ENCODE data around the gene ZNF624.
"Not testable (repeated sequence)": the region's sequence is repeated elsewhere in the genome, so short reads cannot be mapped to it uniquely, and the experiment has no call there.

Gene ZNF624

DNA sequence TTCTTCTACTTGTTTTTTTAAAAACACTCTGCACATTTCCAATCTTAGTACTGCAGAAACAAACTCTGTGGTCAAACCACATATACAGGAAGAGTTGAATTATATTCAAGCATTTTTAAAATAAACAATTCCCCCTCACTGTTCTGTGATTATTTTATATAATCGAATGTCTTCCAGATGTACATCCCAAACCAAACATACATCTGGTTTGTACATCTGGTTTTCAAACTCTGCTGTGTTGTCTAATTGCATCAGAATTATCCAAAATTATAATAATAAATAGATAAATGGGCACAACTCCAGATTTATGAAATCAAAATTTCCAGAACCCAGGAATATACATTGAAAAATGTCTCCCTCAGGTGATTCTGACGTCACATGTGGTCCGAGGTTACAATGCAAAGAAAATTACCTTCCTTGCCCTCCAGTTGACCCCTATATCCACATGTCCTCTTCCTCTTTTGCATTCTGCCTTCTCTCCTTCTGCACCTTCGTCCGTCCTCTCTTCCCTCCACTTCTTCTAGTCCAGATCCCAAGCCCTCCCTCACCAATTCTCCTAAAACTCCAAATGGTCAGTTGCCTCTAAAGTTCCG lies 23.1 kb upstream of the ZNF624 start:
- no peak overlapping the region for H3K27ac ChIP-seq (replicated peaks)
- no peaks in the 10 kb centered on the region for H3K27me3 ChIP-seq (ENCODE audit: insufficient read depth, poor library complexity, severe bottlenecking)
- no peak for DNase-seq (ENCODE audit: low read depth in 1 of 2, low spot score in 1 of 2)
- H3K4me3 ChIP-seq (replicated peaks; ENCODE audit: insufficient read depth, low read length): no peak overlapping the region
- TF ChIP-seq, protein P1, sequence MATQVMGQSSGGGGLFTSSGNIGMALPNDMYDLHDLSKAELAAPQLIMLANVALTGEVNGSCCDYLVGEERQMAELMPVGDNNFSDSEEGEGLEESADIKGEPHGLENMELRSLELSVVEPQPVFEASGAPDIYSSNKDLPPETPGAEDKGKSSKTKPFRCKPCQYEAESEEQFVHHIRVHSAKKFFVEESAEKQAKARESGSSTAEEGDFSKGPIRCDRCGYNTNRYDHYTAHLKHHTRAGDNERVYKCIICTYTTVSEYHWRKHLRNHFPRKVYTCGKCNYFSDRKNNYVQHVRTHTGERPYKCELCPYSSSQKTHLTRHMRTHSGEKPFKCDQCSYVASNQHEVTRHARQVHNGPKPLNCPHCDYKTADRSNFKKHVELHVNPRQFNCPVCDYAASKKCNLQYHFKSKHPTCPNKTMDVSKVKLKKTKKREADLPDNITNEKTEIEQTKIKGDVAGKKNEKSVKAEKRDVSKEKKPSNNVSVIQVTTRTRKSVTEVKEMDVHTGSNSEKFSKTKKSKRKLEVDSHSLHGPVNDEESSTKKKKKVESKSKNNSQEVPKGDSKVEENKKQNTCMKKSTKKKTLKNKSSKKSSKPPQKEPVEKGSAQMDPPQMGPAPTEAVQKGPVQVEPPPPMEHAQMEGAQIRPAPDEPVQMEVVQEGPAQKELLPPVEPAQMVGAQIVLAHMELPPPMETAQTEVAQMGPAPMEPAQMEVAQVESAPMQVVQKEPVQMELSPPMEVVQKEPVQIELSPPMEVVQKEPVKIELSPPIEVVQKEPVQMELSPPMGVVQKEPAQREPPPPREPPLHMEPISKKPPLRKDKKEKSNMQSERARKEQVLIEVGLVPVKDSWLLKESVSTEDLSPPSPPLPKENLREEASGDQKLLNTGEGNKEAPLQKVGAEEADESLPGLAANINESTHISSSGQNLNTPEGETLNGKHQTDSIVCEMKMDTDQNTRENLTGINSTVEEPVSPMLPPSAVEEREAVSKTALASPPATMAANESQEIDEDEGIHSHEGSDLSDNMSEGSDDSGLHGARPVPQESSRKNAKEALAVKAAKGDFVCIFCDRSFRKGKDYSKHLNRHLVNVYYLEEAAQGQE (IDR thresholded peaks at IDR 0.05; ENCODE audit: insufficient replicate concordance, low read depth): no peak
- TF ChIP-seq, protein P2, sequence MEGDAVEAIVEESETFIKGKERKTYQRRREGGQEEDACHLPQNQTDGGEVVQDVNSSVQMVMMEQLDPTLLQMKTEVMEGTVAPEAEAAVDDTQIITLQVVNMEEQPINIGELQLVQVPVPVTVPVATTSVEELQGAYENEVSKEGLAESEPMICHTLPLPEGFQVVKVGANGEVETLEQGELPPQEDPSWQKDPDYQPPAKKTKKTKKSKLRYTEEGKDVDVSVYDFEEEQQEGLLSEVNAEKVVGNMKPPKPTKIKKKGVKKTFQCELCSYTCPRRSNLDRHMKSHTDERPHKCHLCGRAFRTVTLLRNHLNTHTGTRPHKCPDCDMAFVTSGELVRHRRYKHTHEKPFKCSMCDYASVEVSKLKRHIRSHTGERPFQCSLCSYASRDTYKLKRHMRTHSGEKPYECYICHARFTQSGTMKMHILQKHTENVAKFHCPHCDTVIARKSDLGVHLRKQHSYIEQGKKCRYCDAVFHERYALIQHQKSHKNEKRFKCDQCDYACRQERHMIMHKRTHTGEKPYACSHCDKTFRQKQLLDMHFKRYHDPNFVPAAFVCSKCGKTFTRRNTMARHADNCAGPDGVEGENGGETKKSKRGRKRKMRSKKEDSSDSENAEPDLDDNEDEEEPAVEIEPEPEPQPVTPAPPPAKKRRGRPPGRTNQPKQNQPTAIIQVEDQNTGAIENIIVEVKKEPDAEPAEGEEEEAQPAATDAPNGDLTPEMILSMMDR (IDR thresholded peaks at IDR 0.05; ENCODE audit: insufficient read depth, low read length): no peak
- TF ChIP-seq POLR2AphosphoS5 (IDR thresholded peaks at IDR 0.05; ENCODE audit: low read depth): no peak
- TF ChIP-seq SPI1 (IDR thresholded peaks at IDR 0.05; ENCODE audit: borderline replicate concordance, low read depth): no peak
- no peak for TF ChIP-seq GABPA (IDR thresholded peaks at IDR 0.05; ENCODE audit: low read depth)

DNA sequence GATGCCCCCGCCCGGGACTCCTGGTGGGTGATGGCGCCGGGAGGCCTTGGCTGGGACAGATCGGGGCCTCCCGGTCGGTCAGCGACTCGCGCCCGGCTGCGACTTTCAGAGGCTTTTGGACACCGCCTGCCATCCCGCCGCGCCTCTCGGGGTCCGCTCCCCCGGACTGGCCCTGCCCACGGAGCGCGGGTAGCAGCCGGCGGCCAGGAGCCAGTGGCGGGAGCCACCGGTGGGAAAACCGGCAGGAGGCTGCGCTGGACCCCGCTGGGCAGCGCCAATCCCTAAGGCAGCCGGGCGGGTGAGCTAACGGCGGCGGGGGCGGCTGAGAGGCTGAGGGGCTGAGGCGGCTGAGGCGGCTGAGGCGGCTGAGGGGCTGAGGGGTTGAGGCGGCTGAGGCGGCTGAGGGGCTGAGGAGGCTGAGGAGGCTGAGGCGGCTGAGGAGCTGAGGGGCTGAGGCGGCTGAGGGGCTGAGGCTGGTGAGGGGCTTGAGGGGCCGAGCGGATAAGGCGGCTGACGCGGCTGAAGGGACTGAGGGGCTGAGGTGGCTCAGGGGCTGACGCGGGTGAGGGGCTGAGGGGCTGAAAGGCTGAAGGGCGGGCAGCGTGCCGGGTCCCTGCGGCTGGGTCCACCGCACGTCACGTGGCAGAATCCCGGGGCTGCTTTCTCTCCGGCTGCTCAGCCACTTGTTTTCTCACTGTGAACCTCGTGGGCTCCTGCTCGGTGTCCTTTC lies 13.4 kb upstream of the ZNF624 start:
- not testable (repeated sequence) for DNase-seq (ENCODE audit: low read depth in 1 of 2, low spot score in 1 of 2); H3K27me3 ChIP-seq (ENCODE audit: insufficient read depth, poor library complexity, severe bottlenecking); H3K27ac ChIP-seq (replicated peaks); H3K4me3 ChIP-seq (replicated peaks; ENCODE audit: insufficient read depth, low read length)

DNA sequence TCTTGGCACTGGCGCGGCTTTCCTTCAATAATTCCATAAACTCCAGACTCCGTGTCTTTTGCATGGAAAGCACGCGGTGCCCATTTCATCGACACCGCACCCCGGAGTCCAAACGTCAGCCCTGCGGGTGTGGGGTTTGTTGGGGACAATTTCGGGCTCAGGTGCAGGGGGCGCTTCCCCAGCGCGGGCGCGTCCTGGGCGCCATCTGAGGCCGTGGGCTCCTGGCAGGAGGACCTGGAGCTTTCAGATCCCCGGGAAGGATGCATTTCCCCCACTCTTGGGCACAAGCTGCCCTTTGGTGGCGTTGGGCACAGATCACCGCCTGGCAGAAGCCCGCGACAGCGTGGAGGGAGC lies 12.9 kb upstream of the ZNF624 start:
- not testable (repeated sequence) for DNase-seq (ENCODE audit: low read depth in 1 of 2, low spot score in 1 of 2); H3K27ac ChIP-seq (replicated peaks); H3K27me3 ChIP-seq (ENCODE audit: insufficient read depth, poor library complexity, severe bottlenecking); H3K4me3 ChIP-seq (replicated peaks; ENCODE audit: insufficient read depth, low read length)

DNA sequence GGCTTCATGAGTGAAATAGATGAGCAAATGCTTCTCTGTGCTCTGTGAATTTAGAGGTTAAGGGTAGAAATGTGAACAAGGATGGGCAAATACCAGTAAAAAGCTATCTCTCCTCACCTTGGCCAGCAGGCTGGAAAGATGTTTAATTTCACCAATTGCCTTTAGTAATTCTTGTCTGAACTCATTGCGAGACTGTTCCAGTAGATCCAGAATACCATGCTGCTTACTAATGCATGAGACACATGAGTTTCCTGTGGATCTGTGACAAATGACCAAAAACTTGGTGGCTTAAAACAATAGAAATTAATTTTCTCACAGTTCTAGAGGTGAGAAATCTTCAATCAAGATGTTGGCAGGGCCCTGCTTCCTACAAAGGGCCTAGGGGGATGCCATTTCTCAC lies 9.3 kb upstream of the ZNF624 start:
- Histone ChIP-seq H3K27ac (replicated peaks) (no peak overlapping the region), H3K4me3 (replicated peaks; ENCODE audit: insufficient read depth, low read length) (no peak overlapping the region), H3K27me3 (ENCODE audit: insufficient read depth, poor library complexity, severe bottlenecking) (no peaks in the 10 kb centered on the region)
- TF ChIP-seq, protein P1 (IDR thresholded peaks at IDR 0.05; ENCODE audit: insufficient replicate concordance, low read depth): no peak
- TF ChIP-seq, protein P2 (IDR thresholded peaks at IDR 0.05; ENCODE audit: insufficient read depth, low read length): no peak
- TF ChIP-seq POLR2AphosphoS5 (IDR thresholded peaks at IDR 0.05; ENCODE audit: low read depth): no peak
- no peak for TF ChIP-seq SPI1 (IDR thresholded peaks at IDR 0.05; ENCODE audit: borderline replicate concordance, low read depth)
- no peak for TF ChIP-seq GABPA (IDR thresholded peaks at IDR 0.05; ENCODE audit: low read depth)
- no peak for DNase-seq (ENCODE audit: low read depth in 1 of 2, low spot score in 1 of 2)

DNA sequence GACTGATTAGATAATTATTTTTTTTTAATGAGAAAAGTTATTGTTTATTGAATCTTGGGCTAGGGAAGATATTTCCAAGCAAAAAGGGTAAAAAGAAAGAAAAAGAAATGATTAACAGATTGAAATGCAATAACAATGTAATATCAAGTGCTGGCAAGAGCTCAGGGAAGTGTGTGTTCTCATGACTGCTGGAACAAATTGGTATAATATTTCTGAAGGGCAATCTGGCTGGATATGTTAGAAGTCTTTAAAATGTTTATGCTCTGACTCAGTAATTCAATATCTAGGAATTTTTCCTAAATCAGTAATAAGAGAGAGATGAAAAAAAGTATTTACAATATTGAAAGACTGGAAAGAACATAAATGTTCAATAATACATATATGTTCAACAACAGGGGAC lies 7.6 kb upstream of the ZNF624 start:
- Histone ChIP-seq H3K4me3 (replicated peaks; ENCODE audit: insufficient read depth, low read length) (no peak overlapping the region), H3K27ac (replicated peaks) (no peak overlapping the region), H3K27me3 (ENCODE audit: insufficient read depth, poor library complexity, severe bottlenecking) (no peaks in the 10 kb centered on the region)
- no peak for TF ChIP-seq GABPA (IDR thresholded peaks at IDR 0.05; ENCODE audit: low read depth)
- no peak for TF ChIP-seq POLR2AphosphoS5 (IDR thresholded peaks at IDR 0.05; ENCODE audit: low read depth)
- TF ChIP-seq, protein P1 (IDR thresholded peaks at IDR 0.05; ENCODE audit: insufficient replicate concordance, low read depth): no peak
- TF ChIP-seq, protein P2 (IDR thresholded peaks at IDR 0.05; ENCODE audit: insufficient read depth, low read length): no peak
- no peak for TF ChIP-seq SPI1 (IDR thresholded peaks at IDR 0.05; ENCODE audit: borderline replicate concordance, low read depth)
- no peak for DNase-seq (ENCODE audit: low read depth in 1 of 2, low spot score in 1 of 2)

Data from HL-60 (cell line).